Occipital lobe (tissue), 2 donors: Measurements from ENCODE around the gene TNNT2. TPM values are rescaled to one million over a fixed set of nuclear protein-coding genes. Genes with fewer than 3 reads are reported as not detected.

Experiments
- DNase-seq: peaks from one replicate; lab custom pipeline; 2025; lab: John Stamatoyannopoulos, UW
- total RNA-seq: library from RNA; depleted of rRNA; stranded (reverse); fragments of >200 nt; gene quantifications from one replicate; pipeline ENCODE4 v1.2.3, GENCODE V29; 2014

The TNNT2 gene
- total RNA-seq = not detected

DNA sequence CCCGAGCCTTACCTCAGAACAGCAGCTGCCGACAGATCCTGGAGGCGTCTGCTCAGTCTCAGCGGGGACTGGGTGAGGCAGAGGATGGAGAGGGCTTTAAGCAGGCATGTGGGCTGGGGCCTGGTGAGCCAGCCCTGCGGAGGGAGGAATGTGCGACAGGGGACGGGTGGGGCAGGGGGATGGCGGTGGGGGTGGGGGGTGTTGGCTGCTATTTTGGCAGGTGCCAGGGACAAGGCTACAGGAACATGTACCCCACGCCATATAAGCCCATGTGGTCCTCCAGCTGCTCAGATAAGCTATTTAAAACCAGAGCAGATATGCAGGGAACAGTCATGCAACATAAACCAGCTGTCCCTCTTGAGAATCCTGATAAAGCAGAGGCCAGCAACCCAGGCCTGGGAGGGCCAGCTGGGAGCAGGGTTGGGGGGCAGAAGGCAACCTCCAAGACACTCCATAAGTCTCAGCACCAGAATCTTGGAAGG is at the start of gene TNNT2:
Gene TNNT2 (minus strand): TSS at position 70 of the 482 bp plus-strand sequence. CDS start 4,426 bp downstream, outside the sequence.
- DNase-seq = no peak

- DNase-seq = no peak
Observed at GRCh38 chr1:201426479-201427310, 49.2 kb upstream of the TNNT2 start.

DNA sequence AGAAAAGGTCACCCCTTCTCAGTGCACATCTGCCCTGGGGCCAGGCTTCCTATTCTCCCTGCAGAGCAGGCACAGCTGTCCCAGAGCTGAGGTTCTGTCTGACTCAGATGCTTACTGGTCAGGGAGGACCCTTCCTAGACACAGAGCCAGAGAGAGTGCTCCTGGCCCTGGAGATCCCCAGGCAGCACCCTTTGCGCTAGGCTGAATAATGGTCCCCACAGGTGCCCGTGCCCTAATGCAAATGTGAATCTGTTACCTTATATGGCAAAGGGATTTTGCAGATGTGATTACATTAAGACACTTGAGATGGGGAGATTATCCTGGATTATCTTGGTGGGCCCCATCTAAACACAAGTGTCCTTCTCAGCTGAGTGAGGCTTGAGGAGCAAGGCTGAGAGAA is 46.7 kb upstream of the TNNT2 start:
- DNase-seq = no peak

DNA sequence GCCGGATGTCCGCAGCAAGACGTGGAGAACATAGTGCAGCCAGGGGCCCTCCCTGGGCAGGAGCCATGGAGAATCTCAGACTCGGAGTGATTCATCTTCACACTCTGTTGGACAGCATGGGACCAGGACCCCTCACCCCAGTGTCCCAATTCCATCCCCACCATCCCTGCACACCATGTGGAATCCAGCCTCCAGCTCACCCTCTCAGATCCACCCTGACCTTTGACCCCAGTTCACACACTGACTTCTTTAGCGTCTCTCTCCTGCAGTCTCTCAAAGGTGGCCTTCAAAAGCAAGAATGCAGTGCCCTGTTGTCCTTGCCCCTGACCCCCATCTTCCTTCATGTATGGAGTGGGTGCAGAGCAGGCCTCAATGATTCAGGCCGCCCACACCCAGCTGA is 46.2 kb upstream of the TNNT2 start:
- no peak for DNase-seq

GRCh38 chr1:201422436-201423030 is 45.1 kb upstream of the TNNT2 start:
- DNase-seq = no peak

GRCh38 chr1:201422026-201422425 is 44.5 kb upstream of the TNNT2 start:
- no peak for DNase-seq

GRCh38 chr1:201421041-201421440 is 43.6 kb upstream of the TNNT2 start:
- DNase-seq = no peak

DNA sequence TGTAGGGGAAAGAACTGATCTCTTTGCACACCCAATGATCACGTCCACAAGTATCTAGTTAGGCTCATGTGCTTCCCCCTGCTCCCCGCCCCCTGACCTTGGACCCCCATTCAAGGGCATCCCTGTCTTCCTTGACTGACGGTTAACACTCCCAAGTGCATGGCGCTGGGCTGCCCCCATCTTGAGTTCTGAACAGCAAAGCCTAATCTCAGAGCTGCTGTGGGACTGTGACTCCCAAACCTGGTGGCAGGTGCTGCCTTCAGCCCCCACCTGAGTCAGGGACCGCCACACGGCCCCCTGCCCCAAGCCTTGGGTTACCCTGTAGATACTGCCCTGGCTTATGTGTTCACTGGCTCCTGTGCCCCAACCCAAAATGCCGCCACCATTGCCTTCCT is 43.1 kb upstream of the TNNT2 start:
- no peak for DNase-seq

DNA sequence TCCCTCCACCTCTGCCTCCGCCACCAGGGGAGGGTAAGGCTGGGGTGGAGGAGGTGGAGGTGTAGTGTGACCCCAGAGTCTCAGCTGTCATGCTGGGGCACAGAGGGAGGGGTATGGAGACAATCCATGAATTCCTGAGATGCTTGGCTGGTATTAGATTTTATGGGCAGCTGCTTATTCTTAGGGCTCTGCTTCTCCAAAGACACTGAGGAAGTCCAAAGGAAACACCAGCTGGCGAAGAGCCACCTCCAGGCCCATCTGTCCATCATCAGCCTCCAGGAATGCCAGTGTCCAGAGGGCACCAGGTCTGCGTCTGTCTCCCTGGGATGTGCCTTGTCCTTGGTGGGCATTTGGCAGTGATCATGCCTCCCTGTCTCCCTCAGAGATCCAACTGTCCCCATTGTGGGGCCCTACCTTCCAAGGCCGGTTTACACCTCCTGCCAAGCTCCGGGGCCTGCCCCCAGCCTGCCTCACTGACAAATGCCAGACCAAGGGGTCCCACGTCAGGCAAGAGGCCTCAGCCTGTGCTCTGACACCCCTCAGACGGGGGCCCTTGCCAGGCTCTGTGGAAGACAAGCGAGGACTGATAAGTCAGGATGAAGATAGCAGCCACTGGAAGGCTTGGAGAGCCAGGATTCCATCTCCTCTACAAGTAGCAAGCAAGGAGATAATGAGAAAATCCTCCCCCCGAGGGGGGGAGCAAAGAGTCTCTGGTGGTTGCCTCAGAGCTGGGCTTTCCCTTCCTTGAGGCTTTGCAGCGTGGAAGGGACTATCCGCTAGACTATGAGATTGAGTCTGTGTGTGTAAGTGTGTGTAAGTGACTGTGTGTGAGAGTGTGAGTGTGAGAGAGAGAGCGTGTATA is 42.5 kb upstream of the TNNT2 start:
- DNase-seq = no peak

- DNase-seq = no peak
Observed at GRCh38 chr1:201419256-201419655, 41.8 kb upstream of the TNNT2 start.

DNA sequence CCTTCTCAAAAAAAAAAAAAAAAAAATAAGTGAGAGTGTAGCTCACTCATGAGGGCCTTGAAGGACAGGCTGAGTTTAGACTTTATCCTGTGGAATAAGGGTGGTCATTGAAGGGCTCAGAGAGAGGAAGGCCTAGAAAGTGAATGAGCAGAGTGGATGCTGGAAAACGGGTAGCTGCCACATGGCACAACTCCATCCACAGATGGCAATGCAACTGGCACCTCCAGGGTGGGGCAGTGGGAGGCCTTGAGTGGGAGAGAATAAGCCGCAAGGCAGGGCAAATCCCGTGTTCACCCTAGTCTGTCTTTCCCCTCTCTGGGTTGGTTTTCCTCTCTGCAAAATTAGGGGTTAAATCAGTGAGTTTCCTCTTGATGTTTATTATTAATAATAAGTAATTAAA is 41.0 kb upstream of the TNNT2 start:
- no peak for DNase-seq

- DNase-seq = no peak
Observed at GRCh38 chr1:201414051-201414738, 36.7 kb upstream of the TNNT2 start.

- DNase-seq = no peak
Observed at GRCh38 chr1:201411292-201411691, 33.8 kb upstream of the TNNT2 start.

- no peak for DNase-seq
Observed at GRCh38 chr1:201409440-201409839, 32.0 kb upstream of the TNNT2 start.

- no peak for DNase-seq
Observed at GRCh38 chr1:201408834-201409200, 31.3 kb upstream of the TNNT2 start.

DNA sequence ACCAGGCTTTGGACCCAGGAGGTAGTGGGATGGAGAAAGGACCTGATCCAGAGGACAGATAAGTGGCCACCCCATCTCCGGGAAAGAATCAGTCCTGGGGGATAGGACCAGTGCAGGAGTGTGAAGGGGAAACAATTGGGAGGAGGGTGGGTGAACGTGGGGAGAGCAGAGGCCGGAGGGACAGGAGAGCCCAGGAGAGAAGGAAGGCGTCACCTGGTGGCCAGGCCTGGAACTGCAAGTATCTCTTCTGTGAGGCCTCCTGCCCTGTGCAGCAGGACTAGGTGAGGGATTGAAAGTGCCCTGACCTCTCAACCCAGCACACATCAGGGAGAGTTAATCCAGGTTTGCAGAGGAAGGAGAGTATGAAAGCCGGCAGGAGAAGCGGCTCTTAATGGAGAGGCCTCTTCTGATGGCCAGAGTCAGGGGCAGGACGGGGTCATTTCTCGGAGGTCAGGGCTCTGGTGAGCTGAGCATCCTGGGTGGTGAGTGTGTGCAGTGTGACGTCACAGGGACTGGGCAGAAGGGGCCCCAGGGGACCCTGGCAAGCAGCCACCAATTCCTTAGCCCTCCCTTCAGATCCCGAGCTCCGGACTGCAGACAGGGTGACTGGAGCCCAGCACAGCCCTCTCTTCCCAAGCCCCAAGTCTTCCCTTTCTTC is 30.8 kb upstream of the TNNT2 start:
- no peak for DNase-seq

GRCh38 chr1:201406831-201407406 is 29.4 kb upstream of the TNNT2 start:
- no peak for DNase-seq

DNA sequence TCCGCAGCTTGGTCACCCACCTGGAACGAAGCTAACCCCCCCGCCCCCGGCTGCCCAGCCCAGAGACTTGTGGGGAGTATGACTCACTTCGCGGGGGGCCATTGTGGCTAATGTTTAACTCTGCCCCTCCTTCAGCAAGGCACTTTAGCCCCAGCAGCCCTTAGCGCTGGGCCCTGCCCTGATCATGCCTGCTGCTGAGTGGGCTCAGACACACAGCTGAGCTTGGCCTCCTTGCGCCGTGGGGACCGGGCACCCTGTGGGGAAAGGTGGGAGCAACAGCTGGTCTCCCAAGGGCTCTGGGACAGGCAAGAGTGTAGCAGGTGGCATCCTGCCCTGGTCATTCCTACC is 28.0 kb upstream of the TNNT2 start:
- no peak for DNase-seq

- DNase-seq = no peak
Observed at GRCh38 chr1:201404722-201405483, 27.4 kb upstream of the TNNT2 start.

DNA sequence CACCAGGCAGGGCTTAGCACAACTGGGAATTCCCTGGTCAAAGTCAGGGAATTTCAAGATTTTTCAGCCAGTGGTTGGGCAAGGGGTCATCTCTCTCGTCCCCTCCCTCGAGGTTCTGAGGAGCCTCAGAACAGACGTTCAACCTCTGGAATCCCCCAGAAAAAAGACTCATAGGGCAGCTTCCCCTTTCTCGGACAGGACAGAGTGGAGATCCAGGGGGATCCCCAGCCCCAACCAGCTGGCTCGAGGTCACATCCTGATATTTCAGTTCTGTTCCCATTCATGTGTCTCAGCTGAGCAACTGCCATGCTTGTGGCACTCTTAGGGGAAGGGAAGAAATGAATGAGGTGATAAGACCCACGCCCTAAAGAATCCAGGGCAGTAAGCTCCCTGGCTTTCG is 26.6 kb upstream of the TNNT2 start:
- DNase-seq = no peak
